Left ventricle myocardium inferior (tissue), 1 donor: ENCODE measurements around the gene WNT3. TPM values are rescaled to one million over a fixed set of nuclear protein-coding genes. Genes with fewer than 3 reads are reported as not detected.

ENCODE experiments used
- DNase-seq: peaks from one replicate; pipeline ENCODE4 v3.0.0-alpha.2; 2020
- H3K27ac ChIP-seq: fragments of 200-600 bp; replicated peaks from 2 replicates; pipeline ENCODE4 v1.8.0; 2021
- H3K27me3 ChIP-seq: fragments of 200-600 bp; 2 replicates; pipeline ENCODE4 v1.8.0; 2021; ENCODE audit warnings: low read depth
- H3K36me3 ChIP-seq: fragments of 200-600 bp; 2 replicates; pipeline ENCODE4 v1.8.0; 2021
- H3K4me1 ChIP-seq: fragments of 200-600 bp; 2 replicates; pipeline ENCODE4 v1.8.0; 2021
- H3K4me3 ChIP-seq: fragments of 200-600 bp; 2 replicates; pipeline ENCODE4 v1.8.0; 2021; ENCODE audit warnings: mild to moderate bottlenecking, moderate library complexity
- H3K9me3 ChIP-seq: fragments of 200-600 bp; replicated peaks from 2 replicates; pipeline ENCODE4 v1.8.0; 2021
- intact Hi-C: fragments of 100-400 bp; cut with micrococcal nuclease; formaldehyde crosslinking; loops from one replicate; pipeline ENCODE4 v1.11.0; 2022
- total RNA-seq: library from RNA; stranded (reverse); fragmentation: NEBNext Ultra II Directional; extraction: Animal tissue kit (Norgen Biotek cat#: 25700); gene quantifications from one replicate; pipeline ENCODE4 v1.2.1, GENCODE V29; 2021
- TF ChIP-seq, protein P1 (sequence below): fragments of 200-600 bp; IDR thresholded peaks from 2 replicates; pipeline ENCODE4 v1.8.0; 2021; ENCODE audit warnings: antibody characterized with exemption, mild to moderate bottlenecking, borderline replicate concordance
- donor health status: DM: no; HTN: yes; CAD: no; lungs with severe emphysema.

Gene WNT3
- total RNA-seq, 1 donor from 2014 or later = 0.96 TPM

DNA sequence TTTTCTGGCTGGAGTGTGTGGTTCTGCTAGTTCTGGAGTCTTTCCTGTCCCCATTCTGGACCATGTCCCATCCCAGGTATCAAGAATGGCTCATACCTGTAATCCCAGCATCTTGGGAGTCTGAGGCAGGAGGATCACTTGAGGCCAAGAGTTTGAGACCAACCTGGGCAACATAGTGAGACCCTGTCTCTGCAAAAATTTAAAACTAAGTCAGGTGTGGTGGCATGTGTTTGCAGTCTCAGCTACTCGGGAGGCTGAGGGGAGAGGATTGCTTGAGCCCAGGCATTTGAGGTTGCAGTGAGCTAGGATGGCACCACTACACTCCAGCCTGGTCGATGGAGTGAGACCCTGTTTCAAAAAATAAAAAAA, 15.3 kb upstream of the WNT3 start:
- intact Hi-C loops = no loop called here
- TF ChIP-seq, protein P1, sequence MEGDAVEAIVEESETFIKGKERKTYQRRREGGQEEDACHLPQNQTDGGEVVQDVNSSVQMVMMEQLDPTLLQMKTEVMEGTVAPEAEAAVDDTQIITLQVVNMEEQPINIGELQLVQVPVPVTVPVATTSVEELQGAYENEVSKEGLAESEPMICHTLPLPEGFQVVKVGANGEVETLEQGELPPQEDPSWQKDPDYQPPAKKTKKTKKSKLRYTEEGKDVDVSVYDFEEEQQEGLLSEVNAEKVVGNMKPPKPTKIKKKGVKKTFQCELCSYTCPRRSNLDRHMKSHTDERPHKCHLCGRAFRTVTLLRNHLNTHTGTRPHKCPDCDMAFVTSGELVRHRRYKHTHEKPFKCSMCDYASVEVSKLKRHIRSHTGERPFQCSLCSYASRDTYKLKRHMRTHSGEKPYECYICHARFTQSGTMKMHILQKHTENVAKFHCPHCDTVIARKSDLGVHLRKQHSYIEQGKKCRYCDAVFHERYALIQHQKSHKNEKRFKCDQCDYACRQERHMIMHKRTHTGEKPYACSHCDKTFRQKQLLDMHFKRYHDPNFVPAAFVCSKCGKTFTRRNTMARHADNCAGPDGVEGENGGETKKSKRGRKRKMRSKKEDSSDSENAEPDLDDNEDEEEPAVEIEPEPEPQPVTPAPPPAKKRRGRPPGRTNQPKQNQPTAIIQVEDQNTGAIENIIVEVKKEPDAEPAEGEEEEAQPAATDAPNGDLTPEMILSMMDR = no peak

DNA sequence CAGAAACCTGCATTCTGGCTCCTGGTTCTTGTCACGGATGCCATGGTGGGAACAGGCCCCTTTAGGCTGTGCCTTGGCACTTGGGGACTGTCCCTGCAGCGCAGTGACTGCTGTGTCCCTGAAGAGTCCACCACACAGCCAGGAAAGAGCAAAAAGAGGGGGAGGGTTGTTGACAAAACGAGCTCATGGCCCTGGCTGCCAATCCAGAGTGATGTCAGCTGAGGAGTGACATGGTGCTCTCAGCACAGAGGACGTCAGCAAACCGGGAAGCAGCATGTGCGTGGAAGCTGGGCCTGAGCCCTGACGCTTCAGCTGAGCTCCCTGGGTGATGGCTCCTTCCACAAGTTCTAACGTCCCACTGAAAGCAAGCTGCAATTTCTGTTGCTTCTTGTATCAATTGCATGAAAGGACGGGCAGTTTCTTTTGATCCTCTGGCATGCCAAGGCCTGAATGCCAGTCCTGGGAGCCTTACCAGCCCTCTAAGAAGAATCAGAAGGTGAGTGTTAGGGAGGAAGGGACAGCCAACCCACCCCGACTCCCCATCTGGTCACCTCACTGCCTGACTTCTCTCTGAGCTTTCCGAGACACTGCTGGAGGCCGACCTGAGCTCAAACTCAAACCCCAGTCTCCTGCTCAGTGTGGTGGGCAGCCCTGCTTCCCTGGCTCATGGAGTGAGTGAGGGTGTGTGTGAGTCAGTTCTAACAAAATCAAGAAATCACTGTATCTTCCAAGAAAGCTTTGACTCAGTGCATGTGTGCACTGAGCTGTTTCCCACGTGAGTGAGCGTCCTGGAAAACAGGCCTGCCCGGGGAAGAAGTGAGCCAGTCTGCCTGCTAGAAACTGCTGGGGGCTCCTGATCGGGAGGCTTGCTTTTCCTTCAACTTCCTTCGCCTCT, 14.7 kb upstream of the WNT3 start:
- intact Hi-C loops = no loop called here
- TF ChIP-seq, protein P1 = no peak

More for the DNA sequence above, 15.3 kb upstream of the WNT3 start:
- Histone ChIP-seq H3K9me3 (no peaks in the 10 kb centered on the region), H3K36me3 (no peaks in the 10 kb centered on the region), H3K4me3 (no peak overlapping the region), H3K27ac (no peak overlapping the region), H3K27me3 (peaks cover 35% of the 10 kb centered on the region), H3K4me1 (no peaks in the 10 kb centered on the region)
- no peak for DNase-seq

DNA sequence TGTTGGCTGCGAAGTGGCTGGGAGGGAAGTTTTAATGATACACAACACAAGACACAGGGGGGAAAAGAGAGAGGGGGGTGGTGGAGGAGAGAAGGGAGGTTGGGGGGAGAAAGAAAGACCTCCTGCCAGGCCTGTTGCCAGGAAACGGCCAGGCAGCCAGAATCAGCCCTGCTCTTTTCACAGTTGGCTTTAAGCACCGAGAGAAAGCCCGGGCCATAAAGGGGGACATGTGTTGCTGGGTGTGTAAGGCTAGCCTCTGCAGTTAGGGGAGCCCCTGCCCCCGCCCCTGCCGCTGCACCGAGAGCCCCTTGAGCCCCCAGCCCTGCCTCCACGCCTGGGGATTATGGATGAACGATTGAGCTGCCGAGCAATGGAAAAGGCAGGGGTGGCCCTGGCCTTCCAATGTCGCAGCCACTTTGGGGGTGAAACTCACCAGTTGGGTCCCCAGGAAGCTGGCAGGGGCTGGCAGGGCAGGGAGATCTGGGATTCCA, 13.9 kb upstream of the WNT3 start:
- TF ChIP-seq, protein P1 = no peak
- intact Hi-C loops = no loop called here
- H3K9me3 ChIP-seq = no peaks in the 10 kb centered on the region

More for the DNA sequence above, 14.7 kb upstream of the WNT3 start:
- no peak overlapping the region for H3K4me3 ChIP-seq
- no peaks in the 10 kb centered on the region for H3K9me3 ChIP-seq
- no peaks in the 10 kb centered on the region for H3K4me1 ChIP-seq
- DNase-seq = no peak
- no peak overlapping the region for H3K27ac ChIP-seq
- H3K27me3 ChIP-seq = peaks cover 36% of the 10 kb centered on the region
- no peaks in the 10 kb centered on the region for H3K36me3 ChIP-seq

DNA sequence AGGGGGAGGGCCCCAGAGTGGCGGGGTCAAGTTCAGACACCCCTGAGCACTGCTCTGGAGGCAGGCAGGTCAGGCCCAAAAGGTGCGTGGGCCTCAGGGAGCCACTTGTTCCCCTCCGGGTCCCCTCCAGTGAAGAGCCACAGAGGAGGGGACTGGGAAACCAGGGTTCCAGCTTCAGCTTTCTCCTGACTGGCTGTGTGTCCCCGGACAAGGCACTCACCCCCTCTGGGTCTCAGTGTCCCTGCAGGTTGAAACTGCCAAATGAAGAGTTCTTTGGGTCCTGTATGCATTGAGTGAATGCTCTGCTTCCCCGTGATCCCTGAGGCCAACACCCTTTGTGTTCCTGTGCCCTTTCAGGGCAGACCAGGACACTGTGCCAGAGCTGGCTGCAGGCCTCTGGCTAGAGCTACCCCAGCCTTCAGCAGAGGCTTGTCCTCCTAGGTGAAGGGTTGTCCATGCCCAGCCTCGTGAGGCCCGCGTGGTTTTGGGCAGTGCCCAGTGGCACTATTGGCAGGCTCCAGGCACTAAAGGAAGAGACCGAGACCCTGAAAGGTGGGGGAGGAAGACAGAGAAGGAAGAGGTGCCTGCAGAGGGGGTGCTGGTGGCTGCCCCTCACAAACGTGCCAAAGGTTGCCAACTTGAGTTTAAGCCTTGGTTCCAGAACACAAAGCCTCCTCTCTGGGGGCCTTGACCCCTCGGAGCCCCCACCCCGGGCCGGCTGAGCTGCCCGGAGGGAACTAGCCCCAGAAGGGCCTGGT, 13.3 kb upstream of the WNT3 start:
- no peaks in the 10 kb centered on the region for H3K4me1 ChIP-seq
- DNase-seq = no peak
- intact Hi-C loops = no loop called here

More for the DNA sequence above, 13.9 kb upstream of the WNT3 start:
- peaks cover 39% of the 10 kb centered on the region for H3K27me3 ChIP-seq
- no peak overlapping the region for H3K4me3 ChIP-seq
- no peaks in the 10 kb centered on the region for H3K36me3 ChIP-seq
- no peak overlapping the region for H3K27ac ChIP-seq
- DNase-seq = no peak
- H3K4me1 ChIP-seq = no peaks in the 10 kb centered on the region

DNA sequence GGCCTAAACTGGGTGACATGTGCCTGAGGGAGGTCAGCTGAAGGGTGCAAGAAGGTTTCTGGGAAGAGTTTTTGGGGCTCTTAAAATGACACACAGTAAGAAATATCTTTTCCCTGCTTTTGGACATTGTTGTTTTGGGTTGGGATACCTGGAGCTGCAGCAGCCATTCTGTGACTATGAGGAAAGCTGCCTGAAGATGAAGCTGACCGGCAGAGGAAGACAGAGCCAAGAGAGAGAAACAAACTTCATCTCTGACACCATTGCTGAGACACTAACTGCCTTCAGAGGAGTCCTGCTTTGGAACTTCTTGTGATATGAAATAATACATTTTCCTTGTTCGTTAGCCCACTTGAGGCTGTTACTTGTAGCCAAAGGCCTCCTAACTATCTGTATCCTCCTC, 8.8 kb upstream of the WNT3 start:
- no peak for DNase-seq
- Histone ChIP-seq H3K9me3 (no peaks in the 10 kb centered on the region), H3K36me3 (no peaks in the 10 kb centered on the region), H3K27ac (no peak overlapping the region), H3K27me3 (peaks cover 70% of the 10 kb centered on the region), H3K4me1 (no peaks in the 10 kb centered on the region), H3K4me3 (no peak overlapping the region)
- TF ChIP-seq, protein P1 = no peak
- intact Hi-C loops = no loop called here

More for the DNA sequence above, 13.3 kb upstream of the WNT3 start:
- Histone ChIP-seq H3K9me3 (no peaks in the 10 kb centered on the region), H3K27ac (no peak overlapping the region), H3K4me3 (no peak overlapping the region), H3K36me3 (no peaks in the 10 kb centered on the region), H3K27me3 (peaks cover 38% of the 10 kb centered on the region)
- TF ChIP-seq, protein P1 = no peak
